Karpas-422 (cell line): ENCODE measurements around the gene SLC27A1. TPM values are rescaled to one million over a fixed set of nuclear protein-coding genes. Genes with fewer than 3 reads are reported as not detected.
A peak's percentile ranks its signal among the peaks of the same experiment; 100 is the strongest.

ENCODE experiments used
- DNase-seq: peaks from one replicate; pipeline ENCODE4 v3.0.0-alpha.2; 2015
- H2AFZ ChIP-seq: fragments of 200-600 bp; sonication (generic); 2 replicates; pipeline ENCODE4 v1.6.1; 2014; ENCODE audit warnings: antibody characterized with exemption, low read length, mixed read lengths
- H3K27ac ChIP-seq: fragments of 200-600 bp; sonication (generic); 2 replicates; pipeline ENCODE4 v1.5.1; 2014; ENCODE audit warnings: mild to moderate bottlenecking, low read length, moderate library complexity
- H3K27me3 ChIP-seq: fragments of 200-600 bp; sonication (generic); 2 replicates; pipeline ENCODE4 v1.6.1; 2014; ENCODE audit warnings: low read length, mixed read lengths
- H3K36me3 ChIP-seq: fragments of 200-600 bp; sonication (generic); 2 replicates; pipeline ENCODE4 v1.6.1; 2014; ENCODE audit warnings: low read length, mixed read lengths; ENCODE audit not compliant: insufficient read depth
- H3K4me1 ChIP-seq: fragments of 200-600 bp; sonication (generic); 2 replicates; pipeline ENCODE4 v1.6.1; 2014; ENCODE audit warnings: mild to moderate bottlenecking, low read length, mixed read lengths
- H3K4me2 ChIP-seq: fragments of 200-600 bp; sonication (generic); 2 replicates; pipeline ENCODE4 v1.6.1; 2014; ENCODE audit warnings: low read length, low read depth, mild to moderate bottlenecking; ENCODE audit not compliant: poor library complexity, severe bottlenecking
- H3K4me3 ChIP-seq: fragments of 200-600 bp; sonication (generic); 2 replicates; pipeline ENCODE4 v1.5.1; 2014; ENCODE audit warnings: mild to moderate bottlenecking, antibody characterized with exemption, low read length, mixed read lengths
- H3K79me2 ChIP-seq: fragments of 200-600 bp; sonication (generic); 2 replicates; pipeline ENCODE4 v1.6.1; 2014; ENCODE audit warnings: mild to moderate bottlenecking, low read length, mixed read lengths
- H3K9ac ChIP-seq: fragments of 200-600 bp; sonication (generic); 2 replicates; pipeline ENCODE4 v1.6.0; 2014; ENCODE audit warnings: low read length
- H3K9me2 ChIP-seq: fragments of 200-600 bp; sonication (generic), shearing (Covaris generic); replicated peaks from 2 replicates; pipeline ENCODE4 v1.6.0; 2014; ENCODE audit warnings: mild to moderate bottlenecking, low read length, moderate library complexity; ENCODE audit not compliant: insufficient read depth
- H3K9me3 ChIP-seq: fragments of 300-700, 200-600 bp; sonication (generic); 2 replicates; pipeline ENCODE4 v1.6.1; 2014; ENCODE audit warnings: low read length, mixed read lengths
- H4K20me1 ChIP-seq: fragments of 200-600 bp; sonication (generic); 2 replicates; pipeline ENCODE4 v1.6.1; 2014; ENCODE audit warnings: mild to moderate bottlenecking, antibody characterized with exemption, low read length, low read depth; ENCODE audit not compliant: insufficient read depth
- total RNA-seq: library from RNA; depleted of rRNA; stranded (reverse); fragments of >200 nt; shearing (Covaris generic); gene quantifications from 2 replicates; pipeline ENCODE4 v1.2.3, GENCODE V29; 2014; ENCODE audit warnings: low replicate concordance

The SLC27A1 gene
- total RNA-seq, 1 experiment from 2014 or later, result 4.0 TPM

GRCh38 chr19:17539238-17540117, 69.2 kb downstream of the SLC27A1 start:
- no peaks in the 10 kb centered on the region for H3K27me3 ChIP-seq
- H3K4me2 ChIP-seq, result peak overlapping the region; percentile 56
- DNase-seq, result peak; percentile 99
- no peaks in the 10 kb centered on the region for H4K20me1 ChIP-seq
- no peaks in the 10 kb centered on the region for H3K79me2 ChIP-seq
- no peaks in the 10 kb centered on the region for H3K9me2 ChIP-seq
- H2AFZ ChIP-seq, result no peak overlapping the region
- H3K4me1 ChIP-seq, result peaks cover 10% of the 10 kb centered on the region
- H3K27ac ChIP-seq, result no peak overlapping the region
- H3K4me3 ChIP-seq, result peak overlapping the region; percentile 17; the same call in 1 of the 2 replicates
- no peaks in the 10 kb centered on the region for H3K36me3 ChIP-seq
- no peak overlapping the region; the same call in 1 of the 2 replicates for H3K9ac ChIP-seq
- no peaks in the 10 kb centered on the region for H3K9me3 ChIP-seq

- no peak overlapping the region for H2AFZ ChIP-seq
- H3K4me3 ChIP-seq, result no peak overlapping the region
- H4K20me1 ChIP-seq, result no peaks in the 10 kb centered on the region
- H3K36me3 ChIP-seq, result no peaks in the 10 kb centered on the region
- no peak overlapping the region for H3K27ac ChIP-seq
- H3K4me2 ChIP-seq, result no peak overlapping the region
- H3K9ac ChIP-seq, result no peak overlapping the region
- peaks cover 10% of the 10 kb centered on the region for H3K4me1 ChIP-seq
- no peaks in the 10 kb centered on the region for H3K27me3 ChIP-seq
- H3K9me3 ChIP-seq, result no peaks in the 10 kb centered on the region
- DNase-seq, result no peak
- no peaks in the 10 kb centered on the region for H3K79me2 ChIP-seq
- H3K9me2 ChIP-seq, result no peaks in the 10 kb centered on the region
These were observed 69.8 kb downstream of the SLC27A1 start for GRCh38 chr19:17540174-17540573.

DNA sequence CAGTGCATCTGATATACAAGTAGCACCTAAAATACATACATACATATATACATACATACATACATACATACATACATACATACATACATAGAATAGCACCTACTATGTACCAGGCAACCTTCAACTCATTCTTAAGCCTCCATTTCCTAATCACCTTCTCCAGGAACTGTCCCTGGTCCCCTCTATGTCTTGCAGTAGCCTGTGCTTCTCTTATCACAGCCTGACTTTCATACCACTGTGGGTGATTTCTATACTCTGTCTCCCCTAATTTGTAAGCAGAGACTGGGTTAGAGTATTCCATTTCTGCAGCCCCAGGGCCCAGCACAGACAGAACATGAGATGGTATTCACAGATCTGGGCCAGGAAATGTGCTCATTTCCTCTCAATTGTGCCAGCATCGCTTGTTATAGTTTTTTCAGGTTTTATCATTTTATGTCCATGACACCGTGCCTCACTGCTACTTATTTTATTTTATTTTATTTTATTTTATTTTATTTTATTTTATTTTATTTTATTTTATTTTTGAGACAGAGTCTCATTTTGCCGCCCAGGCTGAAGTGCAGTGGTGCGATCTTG, 70.9 kb downstream of the SLC27A1 start:
- no peak overlapping the region for H3K27ac ChIP-seq
- H3K79me2 ChIP-seq, result no peaks in the 10 kb centered on the region
- H3K36me3 ChIP-seq, result no peaks in the 10 kb centered on the region
- no peaks in the 10 kb centered on the region for H3K9me3 ChIP-seq
- no peak overlapping the region for H3K9ac ChIP-seq
- no peaks in the 10 kb centered on the region for H4K20me1 ChIP-seq
- no peaks in the 10 kb centered on the region for H3K27me3 ChIP-seq
- H2AFZ ChIP-seq, result no peak overlapping the region
- H3K4me2 ChIP-seq, result no peak overlapping the region
- no peak for DNase-seq
- no peak overlapping the region for H3K4me3 ChIP-seq
- H3K9me2 ChIP-seq, result no peaks in the 10 kb centered on the region
- H3K4me1 ChIP-seq, result peaks cover 10% of the 10 kb centered on the region

DNA sequence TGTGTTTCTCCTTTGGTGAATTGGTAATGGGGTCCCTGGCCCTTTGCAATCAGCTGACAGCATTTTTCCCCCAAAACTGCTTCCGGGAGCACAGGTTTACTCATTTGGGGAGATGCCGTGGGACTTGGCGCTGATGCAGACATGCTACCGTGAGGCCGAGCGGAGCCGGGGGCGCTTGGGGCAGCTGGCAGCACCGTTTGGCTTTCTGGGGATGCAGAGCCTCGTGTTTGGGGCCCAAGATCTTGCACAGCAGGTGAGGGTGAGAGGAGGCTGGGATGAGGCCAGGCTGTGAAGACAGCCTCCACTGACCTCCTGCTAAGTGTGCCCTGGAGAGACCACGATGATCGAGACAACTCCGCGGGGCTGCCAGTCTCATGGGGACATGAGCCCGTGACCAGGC, 71.7 kb downstream of the SLC27A1 start:
- H4K20me1 ChIP-seq, result no peaks in the 10 kb centered on the region
- H3K79me2 ChIP-seq, result no peaks in the 10 kb centered on the region
- H3K4me2 ChIP-seq, result no peak overlapping the region
- H3K27ac ChIP-seq, result no peak overlapping the region
- H2AFZ ChIP-seq, result no peak overlapping the region
- no peaks in the 10 kb centered on the region for H3K9me3 ChIP-seq
- H3K9ac ChIP-seq, result no peak overlapping the region
- H3K4me3 ChIP-seq, result no peak overlapping the region
- DNase-seq, result no peak
- H3K27me3 ChIP-seq, result no peaks in the 10 kb centered on the region
- H3K36me3 ChIP-seq, result no peaks in the 10 kb centered on the region
- H3K9me2 ChIP-seq, result no peaks in the 10 kb centered on the region
- peaks cover 10% of the 10 kb centered on the region for H3K4me1 ChIP-seq

DNA sequence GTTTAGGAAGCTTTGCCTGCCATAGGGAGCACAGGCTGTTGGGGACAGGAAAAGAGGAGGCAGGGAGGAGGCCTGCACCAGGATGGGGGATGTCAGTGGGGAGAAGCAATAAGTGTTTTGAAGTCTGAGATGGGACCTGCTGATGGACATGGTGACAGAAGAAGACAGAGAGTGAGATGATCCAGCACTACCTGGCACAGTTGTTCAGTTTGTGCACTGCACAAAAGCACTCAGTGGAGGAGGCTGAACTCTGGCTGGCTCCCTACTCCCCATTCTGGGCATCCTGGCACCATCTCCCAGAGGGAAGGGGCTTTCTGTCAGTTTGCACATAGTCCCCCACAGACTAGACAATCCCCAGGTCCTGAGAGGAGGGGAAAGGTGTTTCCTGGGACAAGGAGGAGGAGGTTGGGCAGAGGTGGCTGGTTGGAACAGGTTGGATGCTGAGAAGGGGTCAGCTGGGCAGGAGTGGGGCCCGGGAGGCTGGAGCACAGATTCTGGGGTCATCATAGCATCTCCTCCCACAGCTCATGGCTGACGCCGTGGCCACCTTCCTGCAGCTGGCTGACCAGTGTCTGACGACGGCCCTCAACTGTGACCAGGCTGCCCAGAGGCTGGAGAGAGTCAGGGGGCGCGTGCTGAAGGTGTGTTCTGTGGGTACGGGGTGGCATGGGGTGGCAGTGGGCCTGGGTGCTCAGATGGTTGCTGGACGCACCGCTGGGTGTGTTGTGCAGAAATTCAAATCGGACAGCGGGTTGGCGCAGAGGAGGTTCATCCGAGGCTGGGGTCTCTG, 72.7 kb downstream of the SLC27A1 start:
- no peaks in the 10 kb centered on the region for H3K9me2 ChIP-seq

DNA sequence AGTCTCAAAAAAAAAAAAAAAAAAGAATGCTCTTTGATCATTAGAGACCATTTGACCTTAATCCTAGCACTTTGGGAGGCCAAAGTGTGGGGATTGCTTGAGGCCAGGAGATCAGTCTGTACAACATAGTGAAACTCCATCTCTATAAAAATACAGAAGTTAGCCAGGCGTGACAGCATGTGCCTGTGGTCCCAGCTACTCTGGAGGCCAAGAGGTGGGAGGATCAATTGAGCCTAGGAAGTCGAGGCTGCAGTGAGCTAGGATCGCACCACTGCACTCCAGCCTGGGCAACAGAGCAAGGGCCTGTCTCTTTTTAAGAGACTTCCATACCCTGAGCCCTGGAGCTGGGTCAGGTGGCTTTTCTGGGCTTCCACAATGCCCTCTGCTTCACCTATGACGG, 73.7 kb downstream of the SLC27A1 start:
- no peaks in the 10 kb centered on the region for H3K27me3 ChIP-seq
- H3K27ac ChIP-seq, result no peak overlapping the region
- H3K4me1 ChIP-seq, result peaks cover 6% of the 10 kb centered on the region
- no peaks in the 10 kb centered on the region for H3K79me2 ChIP-seq
- no peaks in the 10 kb centered on the region for H4K20me1 ChIP-seq
- H3K4me3 ChIP-seq, result no peak overlapping the region
- no peaks in the 10 kb centered on the region for H3K9me3 ChIP-seq
- H3K36me3 ChIP-seq, result no peaks in the 10 kb centered on the region
- H3K9ac ChIP-seq, result no peak overlapping the region
- H3K4me2 ChIP-seq, result no peak overlapping the region
- DNase-seq, result no peak
- H3K9me2 ChIP-seq, result no peaks in the 10 kb centered on the region
- no peak overlapping the region for H2AFZ ChIP-seq

More for the DNA sequence above, 72.7 kb downstream of the SLC27A1 start:
- no peak overlapping the region for H3K9ac ChIP-seq
- H3K27me3 ChIP-seq, result no peaks in the 10 kb centered on the region
- no peak overlapping the region for H3K4me2 ChIP-seq
- no peaks in the 10 kb centered on the region for H4K20me1 ChIP-seq
- H3K27ac ChIP-seq, result no peak overlapping the region
- H3K9me3 ChIP-seq, result no peaks in the 10 kb centered on the region
- H3K36me3 ChIP-seq, result no peaks in the 10 kb centered on the region
- no peak overlapping the region for H2AFZ ChIP-seq
- no peak overlapping the region for H3K4me3 ChIP-seq
- no peaks in the 10 kb centered on the region for H3K79me2 ChIP-seq
- peaks cover 10% of the 10 kb centered on the region for H3K4me1 ChIP-seq
- DNase-seq, result no peak

DNA sequence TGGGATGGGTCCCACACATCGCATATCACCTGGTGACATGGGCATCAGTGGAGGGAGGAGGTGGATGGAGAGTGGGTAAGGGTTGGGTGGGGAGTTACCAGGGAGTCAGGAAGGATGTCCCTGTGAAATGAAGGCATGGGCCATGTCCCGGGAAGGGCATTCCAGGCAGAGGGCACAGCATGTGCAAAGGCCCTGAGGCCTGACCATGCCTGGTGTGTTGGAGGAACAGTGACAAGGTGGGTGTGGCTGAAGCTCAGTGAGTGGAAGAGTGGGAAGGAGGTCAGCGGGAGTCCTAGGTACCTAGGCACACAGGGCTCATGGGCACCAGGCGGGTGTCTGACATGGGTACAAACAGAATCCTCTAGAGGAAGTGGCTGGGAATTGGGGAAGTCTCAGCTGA, 74.1 kb downstream of the SLC27A1 start:
- Histone ChIP-seq H3K9ac (no peak overlapping the region), H3K36me3 (no peaks in the 10 kb centered on the region), H4K20me1 (no peaks in the 10 kb centered on the region), H3K79me2 (no peaks in the 10 kb centered on the region), H3K4me2 (no peak overlapping the region), H3K4me3 (no peak overlapping the region), H3K9me2 (no peaks in the 10 kb centered on the region), H2AFZ (no peak overlapping the region), H3K4me1 (peaks cover 2% of the 10 kb centered on the region), H3K27ac (no peak overlapping the region), H3K27me3 (no peaks in the 10 kb centered on the region), H3K9me3 (no peaks in the 10 kb centered on the region)
- no peak for DNase-seq

DNA sequence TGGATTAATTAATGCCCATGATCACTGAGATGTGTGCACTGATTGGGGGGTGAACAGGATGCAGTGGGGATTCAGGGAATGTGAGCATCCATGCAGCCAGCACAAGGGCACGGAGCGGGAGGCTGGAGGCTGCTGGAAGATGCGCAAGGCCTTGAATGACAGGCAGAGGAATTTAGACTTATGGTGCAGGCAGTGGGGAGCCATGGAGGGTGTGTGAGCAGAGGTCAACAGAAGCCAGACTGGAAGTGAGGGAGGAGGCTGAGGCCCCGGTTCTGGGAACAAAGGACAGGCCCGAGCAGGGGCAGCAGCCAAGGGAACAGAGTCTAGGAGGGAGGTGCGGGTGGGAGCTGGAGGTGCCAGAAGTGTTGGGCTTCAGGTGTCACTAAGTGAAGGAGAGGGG, 77.8 kb downstream of the SLC27A1 start:
- Histone ChIP-seq H3K4me2 (no peak overlapping the region), H3K9me3 (no peaks in the 10 kb centered on the region), H3K27me3 (no peaks in the 10 kb centered on the region), H3K36me3 (no peaks in the 10 kb centered on the region), H3K9ac (no peak overlapping the region), H3K9me2 (no peaks in the 10 kb centered on the region), H3K27ac (no peak overlapping the region), H3K4me1 (no peaks in the 10 kb centered on the region), H3K79me2 (no peaks in the 10 kb centered on the region), H4K20me1 (no peaks in the 10 kb centered on the region), H3K4me3 (no peak overlapping the region), H2AFZ (no peak overlapping the region)
- no peak for DNase-seq
